GM12864 (cell line): ENCODE measurements around the gene COX10.

Experiments
- DNase-seq: peaks from one replicate; pipeline ENCODE4 v3.0.0-alpha.2; 2011; ENCODE audit warnings: low read depth
- H3K4me3 ChIP-seq: 2 replicates; pipeline ENCODE4 v1.5.1; 2011; ENCODE audit warnings: mild to moderate bottlenecking, low read depth, low read length, control low read depth
- CTCF ChIP-seq: IDR thresholded peaks from 2 replicates; pipeline ENCODE4 v1.5.1; 2011; ENCODE audit warnings: low read depth, mild to moderate bottlenecking, moderate library complexity, low read length, control low read depth, inconsistent platforms; ENCODE audit errors: missing control alignments

Gene COX10

DNA sequence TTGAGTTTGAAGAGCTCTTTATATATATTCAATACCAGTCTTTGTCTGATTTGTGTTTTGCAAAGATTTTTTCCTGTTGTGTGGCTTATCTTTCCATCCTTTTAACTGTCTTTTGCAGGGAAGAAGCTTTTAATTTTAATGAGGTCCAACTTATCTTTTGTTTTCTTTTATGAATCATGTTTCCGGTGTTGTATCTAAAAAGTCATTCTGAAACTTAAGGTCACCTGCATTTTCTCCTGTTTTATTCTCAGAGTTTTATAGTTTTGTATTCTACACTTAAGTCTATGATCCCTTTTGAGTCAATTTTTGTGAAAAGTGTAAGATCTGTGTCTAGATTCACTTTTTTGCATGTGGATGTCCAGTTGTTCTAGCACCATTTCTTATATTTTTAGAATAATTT is 24.6 kb upstream of the COX10 start:
- no peak overlapping the region for H3K4me3 ChIP-seq
- no peak for TF ChIP-seq CTCF
- no peak for DNase-seq

- no peak overlapping the region for H3K4me3 ChIP-seq
- no peak for TF ChIP-seq CTCF
- no peak for DNase-seq
Measured at GRCh38 chr17:14046978-14047377, 22.3 kb upstream of the COX10 start.

DNA sequence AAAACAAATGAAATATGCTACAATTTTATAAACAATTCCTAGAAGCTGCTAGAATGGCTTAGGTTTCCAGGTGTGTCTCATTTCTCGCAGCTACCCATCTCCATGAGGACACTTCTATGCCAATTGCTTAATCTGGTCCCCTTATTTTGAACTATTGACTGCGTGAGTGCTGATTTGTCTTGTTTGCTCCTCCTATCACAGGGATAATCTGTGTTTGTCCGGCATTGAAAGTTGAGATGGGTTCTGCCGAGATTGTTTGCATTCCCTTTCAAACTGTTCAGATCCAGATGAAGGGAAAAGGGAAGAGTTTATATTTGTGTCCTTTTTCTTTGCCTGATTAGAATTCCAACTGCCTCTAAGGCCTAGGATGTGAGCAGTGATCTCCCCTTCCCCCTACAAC is 21.7 kb upstream of the COX10 start:
- H3K4me3 ChIP-seq: no peak overlapping the region
- TF ChIP-seq CTCF: no peak
- no peak for DNase-seq

GRCh38 chr17:14048169-14048568 is 21.1 kb upstream of the COX10 start:
- DNase-seq: no peak
- H3K4me3 ChIP-seq: no peak overlapping the region
- TF ChIP-seq CTCF: peak; percentile 61

DNA sequence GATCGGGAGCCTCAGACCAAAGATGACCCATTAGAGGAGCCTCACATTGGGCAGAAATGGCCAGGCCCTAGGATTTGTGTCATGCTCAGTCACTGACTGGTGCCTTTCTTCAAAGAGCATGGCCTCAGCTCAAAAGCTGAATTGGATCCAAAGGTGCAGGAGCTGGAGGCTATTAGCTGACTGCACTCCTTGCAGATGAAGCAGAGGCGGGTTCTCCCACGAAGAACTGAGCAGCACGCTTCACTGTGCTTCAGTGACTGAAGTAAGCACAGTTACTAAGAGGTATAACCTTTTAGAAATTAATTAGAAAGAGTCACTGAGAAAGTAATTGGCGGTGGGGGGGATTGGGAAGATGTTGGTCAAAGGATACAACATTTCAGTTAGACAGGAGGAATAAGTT is 18.7 kb upstream of the COX10 start:
- H3K4me3 ChIP-seq: no peak overlapping the region
- no peak for DNase-seq
- no peak for TF ChIP-seq CTCF

DNA sequence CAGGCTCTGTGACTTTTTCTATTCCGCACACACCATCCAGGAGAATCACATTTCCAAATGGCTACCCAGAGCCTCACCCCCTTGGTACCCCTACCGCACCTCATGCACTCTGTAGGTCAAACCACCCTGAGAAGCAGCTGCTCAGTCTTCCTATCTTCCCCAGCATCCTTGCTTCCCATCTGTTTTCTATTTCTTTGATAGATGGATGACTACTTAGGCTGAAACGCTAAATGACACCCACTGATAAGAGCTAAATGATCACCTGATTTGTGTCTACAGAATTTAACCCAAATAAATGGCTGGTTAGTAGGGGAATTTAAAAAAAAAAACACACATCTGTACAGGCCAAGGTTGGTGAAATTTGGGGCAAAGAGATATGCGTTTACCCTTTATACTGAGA is 17.6 kb upstream of the COX10 start:
- DNase-seq: no peak
- H3K4me3 ChIP-seq: no peak overlapping the region
- no peak for TF ChIP-seq CTCF

- DNase-seq: no peak
- no peak overlapping the region for H3K4me3 ChIP-seq
- no peak for TF ChIP-seq CTCF
Measured at GRCh38 chr17:14052886-14053615, 16.3 kb upstream of the COX10 start.
